Fibroblast of lung (primary cell): ENCODE measurements around the gene AGAP1. TPM values are rescaled to one million over a fixed set of nuclear protein-coding genes. Genes with fewer than 3 reads are reported as not detected.

Experiments used
- DNase-seq, 2 donors: peaks; one replicate each; pipeline versions ENCODE4 v3.0.0 to v3.0.0-alpha.2; 2010; ENCODE audit warnings: low read depth in 2 of 2
- H2AFZ ChIP-seq: 2 replicates; pipeline ENCODE4 v1.5.1; 2012; ENCODE audit warnings: low read length, control low read depth, inconsistent platforms
- H3K27ac ChIP-seq: 2 replicates; pipeline ENCODE4 v1.5.1; 2011; ENCODE audit warnings: low read length, control low read depth; ENCODE audit not compliant: insufficient read depth
- H3K27me3 ChIP-seq: 2 replicates; pipeline ENCODE4 v1.5.1; 2011; ENCODE audit warnings: mild to moderate bottlenecking, low read length; ENCODE audit not compliant: control insufficient read depth, insufficient read depth
- H3K36me3 ChIP-seq: 2 replicates; pipeline ENCODE4 v1.5.1; 2011; ENCODE audit warnings: low read length; ENCODE audit not compliant: control insufficient read depth, insufficient read depth
- H3K4me1 ChIP-seq: 2 replicates; pipeline ENCODE4 v1.5.1; 2011; ENCODE audit warnings: low read length; ENCODE audit not compliant: control insufficient read depth, insufficient read depth; ENCODE audit errors: extremely low read depth
- H3K4me2 ChIP-seq: 2 replicates; pipeline ENCODE4 v1.5.1; 2011; ENCODE audit warnings: low read length, control low read depth; ENCODE audit not compliant: insufficient read depth; ENCODE audit errors: extremely low read depth
- H3K4me3 ChIP-seq, 4 experiments: fragments of 200-600 bp in 1 of 4; sonication (generic) in 1 of 4; replicated peaks in 1 of 4; 2 replicates each; pipeline ENCODE4 v1.5.1; 2011 to 2016; ENCODE audit warnings: low read length in 4 of 4, low read depth in 3 of 4, mild to moderate bottlenecking in 3 of 4, control low read depth in 2 of 4, inconsistent platforms in 1 of 4, mixed read lengths in 1 of 4; ENCODE audit not compliant: insufficient read depth in 1 of 4; ENCODE audit errors: control extremely low read depth in 1 of 4
- H3K79me2 ChIP-seq: 2 replicates; pipeline ENCODE4 v1.5.1; 2012; ENCODE audit warnings: mild to moderate bottlenecking, low read length, inconsistent platforms; ENCODE audit not compliant: control insufficient read depth, insufficient read depth
- H3K9ac ChIP-seq: 2 replicates; pipeline ENCODE4 v1.5.1; 2011; ENCODE audit warnings: mild to moderate bottlenecking, low read length, control low read depth; ENCODE audit not compliant: insufficient read depth
- H3K9me3 ChIP-seq: 2 replicates; pipeline ENCODE4 v1.5.1; 2012; ENCODE audit warnings: low read depth, low read length; ENCODE audit not compliant: control insufficient read depth, insufficient read depth
- H4K20me1 ChIP-seq: 2 replicates; pipeline ENCODE4 v1.5.1; 2011; ENCODE audit warnings: low read length; ENCODE audit not compliant: control insufficient read depth, insufficient read depth; ENCODE audit errors: extremely low read depth
- CTCF ChIP-seq, 2 donors: IDR thresholded peaks in 1 of 2; conservative IDR thresholded peaks in 1 of 2; 1 replicate in 1 of 2; 2 replicates in 1 of 2; pipeline ENCODE4 v1.5.1; 2011 to 2012; ENCODE audit warnings: low read length in 2 of 2, control low read depth in 1 of 2, inconsistent platforms in 1 of 2, low read depth in 1 of 2, mild to moderate bottlenecking in 1 of 2
- EZH2 ChIP-seq: IDR thresholded peaks from 2 replicates; pipeline ENCODE4 v1.5.1; 2012; ENCODE audit warnings: low read length, control low read depth, mild to moderate bottlenecking; ENCODE audit errors: missing control alignments
- polyA plus RNA-seq, 2 donors: library from polyadenylated mRNA; depleted of rRNA in 1 of 2; stranded (reverse) in 1 of 2; unstranded in 1 of 2; fragments of >200 nt; gene quantifications; 2 replicates each; pipeline ENCODE4 v1.2.1, GENCODE V29; 2011 to 2012; ENCODE audit warnings: missing spikeins in 1 of 2
- total RNA-seq: library from RNA; depleted of rRNA; stranded (reverse); fragments of >200 nt; gene quantifications from 2 replicates; pipeline ENCODE4 v1.2.1, GENCODE V29; 2014

Gene AGAP1
- total and polyA plus RNA-seq, 2 donors (not counting 1 experiment from before 2014, with no cell fraction given): 10.6 to 14.0 TPM

GRCh38 chr2:236063994-236064393 lies 570.2 kb downstream of the AGAP1 start:
- TF ChIP-seq EZH2: no peak
- TF ChIP-seq CTCF (conservative IDR thresholded peaks at IDR 0.05 in 1 of 2, IDR thresholded peaks at IDR 0.05 in 1 of 2; ENCODE audit: low read depth in 1 of 2, low read length in 2 of 2): no peak
- H4K20me1 ChIP-seq: no peaks in the 10 kb centered on the region
- DNase-seq: no peak
- H3K4me2 ChIP-seq: no peak overlapping the region
- no peak overlapping the region for H3K4me3 ChIP-seq
- no peak overlapping the region for H3K9ac ChIP-seq
- no peaks in the 10 kb centered on the region for H3K4me1 ChIP-seq
- H3K36me3 ChIP-seq: no peaks in the 10 kb centered on the region
- no peaks in the 10 kb centered on the region for H3K27me3 ChIP-seq
- H3K9me3 ChIP-seq: no peaks in the 10 kb centered on the region
- no peak overlapping the region for H3K27ac ChIP-seq
- no peak overlapping the region for H2AFZ ChIP-seq
- H3K79me2 ChIP-seq: no peaks in the 10 kb centered on the region

GRCh38 chr2:236065314-236066160 lies 571.7 kb downstream of the AGAP1 start:
- H3K9ac ChIP-seq: no peak overlapping the region
- H3K79me2 ChIP-seq: no peaks in the 10 kb centered on the region
- TF ChIP-seq EZH2 (no peak), CTCF (conservative IDR thresholded peaks at IDR 0.05 in 1 of 2, IDR thresholded peaks at IDR 0.05 in 1 of 2; ENCODE audit: low read depth in 1 of 2, low read length in 2 of 2) (no peak)
- DNase-seq: no peak
- no peak overlapping the region for H2AFZ ChIP-seq
- no peaks in the 10 kb centered on the region for H4K20me1 ChIP-seq
- H3K27ac ChIP-seq: no peak overlapping the region
- H3K4me2 ChIP-seq: no peak overlapping the region
- no peaks in the 10 kb centered on the region for H3K4me1 ChIP-seq
- H3K4me3 ChIP-seq: no peak overlapping the region
- no peaks in the 10 kb centered on the region for H3K9me3 ChIP-seq
- H3K27me3 ChIP-seq: no peaks in the 10 kb centered on the region
- H3K36me3 ChIP-seq: no peaks in the 10 kb centered on the region

- Histone ChIP-seq H3K36me3 (no peaks in the 10 kb centered on the region), H3K27ac (no peak overlapping the region), H3K9me3 (no peaks in the 10 kb centered on the region), H2AFZ (no peak overlapping the region), H3K27me3 (no peaks in the 10 kb centered on the region), H3K9ac (no peak overlapping the region), H4K20me1 (no peaks in the 10 kb centered on the region), H3K4me1 (no peaks in the 10 kb centered on the region), H3K4me3 (no peak overlapping the region), H3K79me2 (no peaks in the 10 kb centered on the region), H3K4me2 (no peak overlapping the region)
- no peak for DNase-seq
- TF ChIP-seq CTCF (conservative IDR thresholded peaks at IDR 0.05 in 1 of 2, IDR thresholded peaks at IDR 0.05 in 1 of 2; ENCODE audit: low read depth in 1 of 2, low read length in 2 of 2) (no peak), EZH2 (no peak)
Observed at GRCh38 chr2:236070236-236070635, 576.4 kb downstream of the AGAP1 start.
